ENCODE measurements around the gene MUC6. TPM values are rescaled to one million over a fixed set of nuclear protein-coding genes. Genes with fewer than 3 reads are reported as not detected.

The MUC6 gene
- total RNA-seq, 1 donor from 2014 or later: not detected

DNA sequence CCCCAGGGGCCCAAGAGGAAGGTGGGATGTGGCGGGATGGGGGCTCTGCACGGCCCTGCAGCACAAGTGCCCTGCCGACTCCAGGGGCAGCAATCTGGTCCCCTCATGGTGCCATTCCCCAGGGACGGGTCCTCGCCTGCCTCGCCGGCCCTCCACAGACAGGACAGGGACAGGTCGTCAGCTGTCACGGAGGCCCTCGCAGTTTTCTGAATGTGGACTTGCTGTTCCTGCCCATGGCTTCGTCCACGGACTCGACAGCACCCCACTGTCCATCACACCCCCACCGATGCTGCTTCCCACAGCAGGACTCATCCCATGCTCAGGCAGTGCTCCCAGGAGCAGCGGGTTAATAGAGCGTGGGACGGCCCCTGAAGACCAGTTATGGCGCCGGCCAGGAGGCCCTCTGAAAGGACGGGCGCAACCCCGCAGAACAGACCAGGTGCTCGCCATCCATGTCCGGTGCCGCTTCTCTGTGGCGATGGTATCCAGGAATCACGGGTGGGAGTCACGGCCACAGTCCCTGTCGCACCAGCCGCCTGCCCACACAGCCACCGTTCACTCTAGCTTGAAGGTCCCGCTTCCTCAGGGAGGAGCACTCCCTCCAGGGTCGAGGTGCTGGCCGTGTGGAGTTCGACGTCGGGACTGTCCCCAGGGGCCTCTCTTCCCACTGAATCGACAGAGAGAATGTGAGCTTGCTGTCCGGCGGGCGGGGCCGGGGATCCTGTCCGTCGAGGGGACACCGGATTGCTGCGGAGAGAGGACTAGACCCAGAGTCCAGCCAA, 19.7 kb upstream of the MUC6 start:
- peaks cover 12% of the 10 kb centered on the region for H3K27me3 Mint-ChIP-seq (ENCODE audit: low read depth)
- TF ChIP-seq, protein P1, sequence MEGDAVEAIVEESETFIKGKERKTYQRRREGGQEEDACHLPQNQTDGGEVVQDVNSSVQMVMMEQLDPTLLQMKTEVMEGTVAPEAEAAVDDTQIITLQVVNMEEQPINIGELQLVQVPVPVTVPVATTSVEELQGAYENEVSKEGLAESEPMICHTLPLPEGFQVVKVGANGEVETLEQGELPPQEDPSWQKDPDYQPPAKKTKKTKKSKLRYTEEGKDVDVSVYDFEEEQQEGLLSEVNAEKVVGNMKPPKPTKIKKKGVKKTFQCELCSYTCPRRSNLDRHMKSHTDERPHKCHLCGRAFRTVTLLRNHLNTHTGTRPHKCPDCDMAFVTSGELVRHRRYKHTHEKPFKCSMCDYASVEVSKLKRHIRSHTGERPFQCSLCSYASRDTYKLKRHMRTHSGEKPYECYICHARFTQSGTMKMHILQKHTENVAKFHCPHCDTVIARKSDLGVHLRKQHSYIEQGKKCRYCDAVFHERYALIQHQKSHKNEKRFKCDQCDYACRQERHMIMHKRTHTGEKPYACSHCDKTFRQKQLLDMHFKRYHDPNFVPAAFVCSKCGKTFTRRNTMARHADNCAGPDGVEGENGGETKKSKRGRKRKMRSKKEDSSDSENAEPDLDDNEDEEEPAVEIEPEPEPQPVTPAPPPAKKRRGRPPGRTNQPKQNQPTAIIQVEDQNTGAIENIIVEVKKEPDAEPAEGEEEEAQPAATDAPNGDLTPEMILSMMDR (IDR thresholded peaks at IDR 0.05): no peak
- H3K4me1 Mint-ChIP-seq (ENCODE audit: low read depth): peaks cover 9% of the 10 kb centered on the region
- H3K36me3 Mint-ChIP-seq (ENCODE audit: low read depth): no peaks in the 10 kb centered on the region
- H3K9me3 Mint-ChIP-seq (ENCODE audit: low read depth): no peaks in the 10 kb centered on the region
- H3K4me3 Mint-ChIP-seq (ENCODE audit: unreplicated experiment): no peak overlapping the region
- H3K27ac Mint-ChIP-seq (ENCODE audit: unreplicated experiment): no peak overlapping the region
- DNase-seq (ENCODE audit: low spot score): no peak

DNA sequence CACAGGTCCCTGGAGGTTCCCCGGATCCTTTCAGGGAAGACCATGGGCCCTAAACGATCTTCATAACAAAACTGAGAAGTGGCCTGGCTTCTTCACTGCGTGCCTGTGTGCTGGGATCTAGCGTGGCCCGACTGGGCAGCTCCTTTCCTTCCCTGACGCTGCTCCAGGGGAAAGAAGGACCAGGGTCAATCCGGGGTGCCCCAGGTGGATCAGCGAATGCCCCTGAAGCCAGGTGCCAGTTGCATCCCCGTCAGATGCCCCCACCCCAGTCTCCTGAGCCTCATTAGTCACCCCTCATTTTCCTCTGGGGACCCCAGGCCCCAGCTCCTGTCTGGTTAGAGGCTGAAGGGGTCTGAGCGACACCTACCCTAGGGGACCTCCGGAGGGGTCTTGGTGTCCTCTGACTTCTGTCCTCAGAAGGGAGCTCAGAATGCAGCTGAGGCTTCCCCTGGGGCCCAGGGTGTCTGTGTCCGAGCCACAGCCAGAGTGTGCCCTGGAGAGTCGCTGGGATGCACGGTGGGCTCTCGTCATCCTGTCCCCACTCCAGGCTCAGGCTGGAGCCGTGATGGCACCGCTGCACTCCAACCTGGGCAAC, 18.7 kb upstream of the MUC6 start:
- H3K27ac Mint-ChIP-seq (ENCODE audit: unreplicated experiment): no peak overlapping the region
- H3K4me1 Mint-ChIP-seq (ENCODE audit: low read depth): peaks cover under 1% of the 10 kb centered on the region
- H3K27me3 Mint-ChIP-seq (ENCODE audit: low read depth): peaks cover 12% of the 10 kb centered on the region
- DNase-seq (ENCODE audit: low spot score): no peak
- no peak overlapping the region for H3K4me3 Mint-ChIP-seq (ENCODE audit: unreplicated experiment)
- no peaks in the 10 kb centered on the region for H3K36me3 Mint-ChIP-seq (ENCODE audit: low read depth)
- TF ChIP-seq, protein P1 (IDR thresholded peaks at IDR 0.05): no peak
- no peaks in the 10 kb centered on the region for H3K9me3 Mint-ChIP-seq (ENCODE audit: low read depth)

DNA sequence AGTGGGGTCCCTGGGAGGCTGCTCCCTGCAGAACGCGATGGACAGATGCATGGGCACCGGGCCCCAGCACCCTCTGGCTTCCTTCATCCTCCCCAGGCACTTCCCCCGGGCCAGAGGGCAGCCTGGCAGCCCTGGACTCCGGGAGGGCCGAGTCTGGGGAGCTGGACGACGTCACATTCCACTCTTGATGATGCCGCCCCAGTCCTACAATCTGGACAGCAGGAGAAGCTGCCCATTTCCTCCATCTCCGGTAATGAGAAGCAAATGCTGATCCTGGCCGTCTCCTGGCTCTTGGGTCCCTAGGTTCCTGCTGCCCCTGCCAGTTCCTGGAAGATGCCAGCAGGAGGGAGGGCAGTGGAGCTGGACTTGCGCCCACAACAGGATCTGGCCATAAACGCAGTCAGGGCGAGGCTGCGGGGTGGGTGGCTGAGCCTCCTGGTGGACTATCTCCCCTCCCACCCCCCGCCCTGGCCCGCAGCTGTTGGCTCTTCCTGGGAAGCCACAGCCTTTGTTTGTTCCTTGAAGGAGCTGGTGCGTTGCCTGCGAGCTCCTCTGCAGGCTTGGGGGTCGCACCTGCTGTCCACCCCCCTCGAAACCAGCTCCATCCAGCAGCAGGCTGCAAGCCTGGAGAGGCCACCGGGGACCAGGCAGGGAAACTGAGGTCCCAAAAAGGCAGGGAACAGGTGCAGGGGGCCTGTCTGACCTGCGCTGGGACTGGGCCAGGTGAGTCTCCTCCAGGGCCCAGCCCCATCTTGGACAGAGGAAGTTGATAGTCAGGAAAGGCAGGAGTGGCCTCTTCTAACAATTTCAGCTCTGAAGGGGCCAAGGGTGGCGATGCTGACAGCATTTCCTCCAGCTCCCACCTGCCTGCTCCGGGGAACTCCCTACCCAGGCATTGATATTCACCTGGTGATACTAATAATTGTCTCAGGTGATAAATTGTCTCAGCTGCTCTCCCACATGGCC, 17.9 kb upstream of the MUC6 start:
- Mint-ChIP-seq H3K27me3 (ENCODE audit: low read depth) (peaks cover 12% of the 10 kb centered on the region), H3K4me3 (ENCODE audit: unreplicated experiment) (no peak overlapping the region)
- no peak for DNase-seq (ENCODE audit: low spot score)

DNA sequence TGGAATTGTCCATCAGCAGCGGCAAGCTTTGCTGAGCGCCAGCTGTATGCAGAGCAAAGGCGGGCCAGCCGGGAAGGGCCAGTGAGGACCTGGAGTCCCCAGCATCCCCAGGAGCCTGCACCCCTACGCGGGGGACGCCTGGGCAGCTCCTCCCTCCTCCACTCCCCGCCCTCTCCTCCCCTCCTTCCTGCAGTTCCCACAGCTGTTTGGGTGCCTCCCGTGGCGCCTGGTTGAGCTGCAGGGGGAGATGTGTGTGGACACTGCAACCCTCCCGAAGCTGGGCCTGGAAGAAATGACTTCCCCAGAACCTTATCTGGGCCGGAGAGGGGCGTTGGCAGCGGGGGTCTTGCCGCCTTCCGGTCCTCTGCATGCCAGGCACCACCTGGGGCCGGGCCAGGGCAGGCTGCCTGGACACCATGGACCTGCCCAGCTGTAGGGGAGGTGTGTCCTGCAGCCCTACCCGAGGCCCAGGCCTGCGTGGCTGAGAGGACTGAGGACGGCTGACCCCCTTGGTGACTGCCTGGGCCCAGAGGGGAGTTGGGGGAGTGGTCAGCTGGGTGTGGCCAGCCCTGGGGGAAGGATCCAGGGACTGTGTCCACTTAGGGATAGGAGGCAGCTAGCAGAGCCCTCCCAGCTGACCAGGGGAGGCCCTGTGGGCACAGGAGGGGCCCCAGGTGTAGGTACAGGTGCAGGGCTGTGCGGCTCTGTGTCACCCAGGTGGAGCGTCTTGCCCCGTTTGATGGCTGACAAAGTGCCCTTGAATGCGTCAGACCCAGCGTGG, 16.8 kb upstream of the MUC6 start:
- TF ChIP-seq, protein P1 (IDR thresholded peaks at IDR 0.05): no peak
- Mint-ChIP-seq H3K36me3 (ENCODE audit: low read depth) (no peaks in the 10 kb centered on the region), H3K4me1 (ENCODE audit: low read depth) (no peaks in the 10 kb centered on the region), H3K4me3 (ENCODE audit: unreplicated experiment) (no peak overlapping the region), H3K9me3 (ENCODE audit: low read depth) (no peaks in the 10 kb centered on the region), H3K27me3 (ENCODE audit: low read depth) (peaks cover 17% of the 10 kb centered on the region), H3K27ac (ENCODE audit: unreplicated experiment) (no peak overlapping the region)
- DNase-seq (ENCODE audit: low spot score): no peak

More for the DNA sequence above, 17.9 kb upstream of the MUC6 start:
- H3K36me3 Mint-ChIP-seq (ENCODE audit: low read depth): no peaks in the 10 kb centered on the region
- no peaks in the 10 kb centered on the region for H3K4me1 Mint-ChIP-seq (ENCODE audit: low read depth)
- H3K27ac Mint-ChIP-seq (ENCODE audit: unreplicated experiment): no peak overlapping the region
- H3K9me3 Mint-ChIP-seq (ENCODE audit: low read depth): no peaks in the 10 kb centered on the region
- TF ChIP-seq, protein P1 (IDR thresholded peaks at IDR 0.05): no peak

All from chondrocyte (in vitro differentiated cells).